ENCODE results near the gene FBXL7. TPM values are rescaled to one million over a fixed set of nuclear protein-coding genes. Genes with fewer than 3 reads are reported as not detected.

The FBXL7 gene
- total RNA-seq, 2 experiments from 2014 or later, result not detected

DNA sequence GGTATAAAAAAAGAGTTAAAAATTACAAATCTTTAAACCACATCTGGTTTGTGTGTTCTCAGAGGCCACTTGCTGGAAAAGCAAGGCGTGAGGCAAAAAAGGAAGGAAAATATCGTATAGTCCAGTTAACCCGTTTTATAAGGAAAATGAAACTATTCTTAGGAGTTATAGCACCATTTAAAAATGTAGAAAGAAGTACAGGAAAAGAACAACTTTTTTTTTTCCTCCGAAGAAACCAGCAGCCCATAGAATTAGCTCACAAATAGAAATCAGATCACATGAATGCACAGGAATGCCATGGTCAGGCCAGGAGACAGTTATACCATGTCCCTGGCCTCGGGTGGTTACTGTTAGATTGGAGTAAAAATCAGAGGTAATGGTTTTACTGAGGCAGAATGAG lies 241.6 kb downstream of the FBXL7 start:
- no peaks in the 10 kb centered on the region for H3K79me2 ChIP-seq (ENCODE audit: insufficient read depth, low read depth, low read length)
- H3K27ac ChIP-seq (ENCODE audit: low read depth, low read length, poor library complexity, severe bottlenecking), result no peak overlapping the region
- intact Hi-C loops (cut with micrococcal nuclease; ENCODE audit: unreplicated experiment), result no loop called here
- no peak overlapping the region for H2AFZ ChIP-seq (ENCODE audit: low read length)
- no peaks in the 10 kb centered on the region for H3K36me3 ChIP-seq (ENCODE audit: insufficient read depth, low read length)
- no peaks in the 10 kb centered on the region for H3K9me3 ChIP-seq (ENCODE audit: low read length)
- BruUV-seq (replicated peaks), result no TSS peak
- ChIA-PET POLR2A (no interaction called here), CTCF (ENCODE audit: unreplicated experiment) (no interaction called here)
- no peaks in the 10 kb centered on the region for H3K9me2 ChIP-seq (ENCODE audit: insufficient read depth, low read length)
- H3K4me3 ChIP-seq (ENCODE audit: low read depth, low read length, poor library complexity, severe bottlenecking), result no peak overlapping the region
- H3K4me2 ChIP-seq (ENCODE audit: low read length), result no peak overlapping the region
- DNase-seq (ENCODE audit: low spot score), result no peak
- TF ChIP-seq, protein P1, sequence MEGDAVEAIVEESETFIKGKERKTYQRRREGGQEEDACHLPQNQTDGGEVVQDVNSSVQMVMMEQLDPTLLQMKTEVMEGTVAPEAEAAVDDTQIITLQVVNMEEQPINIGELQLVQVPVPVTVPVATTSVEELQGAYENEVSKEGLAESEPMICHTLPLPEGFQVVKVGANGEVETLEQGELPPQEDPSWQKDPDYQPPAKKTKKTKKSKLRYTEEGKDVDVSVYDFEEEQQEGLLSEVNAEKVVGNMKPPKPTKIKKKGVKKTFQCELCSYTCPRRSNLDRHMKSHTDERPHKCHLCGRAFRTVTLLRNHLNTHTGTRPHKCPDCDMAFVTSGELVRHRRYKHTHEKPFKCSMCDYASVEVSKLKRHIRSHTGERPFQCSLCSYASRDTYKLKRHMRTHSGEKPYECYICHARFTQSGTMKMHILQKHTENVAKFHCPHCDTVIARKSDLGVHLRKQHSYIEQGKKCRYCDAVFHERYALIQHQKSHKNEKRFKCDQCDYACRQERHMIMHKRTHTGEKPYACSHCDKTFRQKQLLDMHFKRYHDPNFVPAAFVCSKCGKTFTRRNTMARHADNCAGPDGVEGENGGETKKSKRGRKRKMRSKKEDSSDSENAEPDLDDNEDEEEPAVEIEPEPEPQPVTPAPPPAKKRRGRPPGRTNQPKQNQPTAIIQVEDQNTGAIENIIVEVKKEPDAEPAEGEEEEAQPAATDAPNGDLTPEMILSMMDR (conservative IDR thresholded peaks at IDR 0.05; ENCODE audit: low read length), result no peak
- no peak for TF ChIP-seq EZH2phosphoT487 (IDR thresholded peaks at IDR 0.05; ENCODE audit: borderline replicate concordance, low read depth, low read length)
- no peaks in the 10 kb centered on the region for H3K4me1 ChIP-seq (ENCODE audit: insufficient read depth, low read length, poor library complexity, severe bottlenecking)
- H4K20me1 ChIP-seq (ENCODE audit: insufficient read depth, low read length), result no peaks in the 10 kb centered on the region

DNA sequence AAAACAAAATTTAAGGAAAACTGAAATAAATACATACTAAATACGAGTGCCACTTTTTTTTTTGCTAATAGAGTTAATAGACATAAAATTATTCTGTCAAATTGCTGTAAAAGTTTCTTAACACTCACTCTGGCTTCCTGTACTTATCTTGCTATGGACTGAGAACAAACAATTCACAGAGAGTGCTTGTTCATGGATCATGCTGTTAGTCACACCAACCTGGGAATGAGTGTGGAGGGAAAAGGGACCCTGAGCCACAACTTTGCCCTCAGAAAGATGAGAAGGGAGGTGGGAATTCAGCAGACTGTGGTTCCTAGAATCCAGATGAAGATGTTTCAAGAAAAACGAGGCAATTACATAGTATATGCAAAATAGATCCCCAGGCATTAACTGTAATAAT lies 246.9 kb downstream of the FBXL7 start:
- no peaks in the 10 kb centered on the region for H3K79me2 ChIP-seq (ENCODE audit: insufficient read depth, low read depth, low read length)
- H3K9me3 ChIP-seq (ENCODE audit: low read length), result no peaks in the 10 kb centered on the region
- H3K36me3 ChIP-seq (ENCODE audit: insufficient read depth, low read length), result no peaks in the 10 kb centered on the region
- CTCF ChIA-PET (ENCODE audit: unreplicated experiment), result no interaction called here
- H3K4me2 ChIP-seq (ENCODE audit: low read length), result no peak overlapping the region
- POLR2A ChIA-PET, result no interaction called here
- no peaks in the 10 kb centered on the region for H4K20me1 ChIP-seq (ENCODE audit: insufficient read depth, low read length)
- H3K4me1 ChIP-seq (ENCODE audit: insufficient read depth, low read length, poor library complexity, severe bottlenecking), result no peaks in the 10 kb centered on the region
- no peak overlapping the region for H3K4me3 ChIP-seq (ENCODE audit: low read depth, low read length, poor library complexity, severe bottlenecking)
- intact Hi-C loops (cut with micrococcal nuclease; ENCODE audit: unreplicated experiment), result no loop called here
- TF ChIP-seq, protein P1 (conservative IDR thresholded peaks at IDR 0.05; ENCODE audit: low read length), result no peak
- no peak for TF ChIP-seq EZH2phosphoT487 (IDR thresholded peaks at IDR 0.05; ENCODE audit: borderline replicate concordance, low read depth, low read length)
- H2AFZ ChIP-seq (ENCODE audit: low read length), result no peak overlapping the region
- no TSS peak for BruUV-seq (replicated peaks)
- no peak for DNase-seq (ENCODE audit: low spot score)
- no peaks in the 10 kb centered on the region for H3K9me2 ChIP-seq (ENCODE audit: insufficient read depth, low read length)
- no peak overlapping the region for H3K27ac ChIP-seq (ENCODE audit: low read depth, low read length, poor library complexity, severe bottlenecking)

DNA sequence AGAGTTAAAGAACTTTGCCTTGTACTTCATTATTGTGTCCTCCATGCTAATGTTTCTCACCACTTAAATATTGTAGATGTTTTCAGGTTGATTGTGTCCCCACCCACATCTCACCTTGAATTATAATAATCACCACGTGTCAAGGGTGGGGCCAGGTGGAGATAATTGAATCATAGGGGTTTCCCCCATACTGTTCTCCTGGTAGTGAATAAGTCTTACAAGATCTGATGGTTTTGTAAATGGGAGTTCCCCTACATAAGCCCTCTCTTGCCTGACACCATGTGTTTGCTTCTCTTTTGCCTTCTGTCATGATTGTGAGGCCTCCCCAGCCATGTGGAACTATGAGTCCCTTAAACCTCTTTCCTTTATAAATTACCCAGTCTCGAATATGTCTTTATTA lies 248.3 kb downstream of the FBXL7 start:
- CTCF ChIA-PET (ENCODE audit: unreplicated experiment), result no interaction called here
- intact Hi-C loops (cut with micrococcal nuclease; ENCODE audit: unreplicated experiment), result no loop called here
- TF ChIP-seq EZH2phosphoT487 (IDR thresholded peaks at IDR 0.05; ENCODE audit: borderline replicate concordance, low read depth, low read length), result no peak
- TF ChIP-seq, protein P1 (conservative IDR thresholded peaks at IDR 0.05; ENCODE audit: low read length), result no peak

More for the DNA sequence above, 248.3 kb downstream of the FBXL7 start:
- H2AFZ ChIP-seq (ENCODE audit: low read length), result no peak overlapping the region
- H3K9me3 ChIP-seq (ENCODE audit: low read length), result no peaks in the 10 kb centered on the region
- no peak overlapping the region for H3K27ac ChIP-seq (ENCODE audit: low read depth, low read length, poor library complexity, severe bottlenecking)
- BruUV-seq (replicated peaks), result no TSS peak
- no peaks in the 10 kb centered on the region for H3K79me2 ChIP-seq (ENCODE audit: insufficient read depth, low read depth, low read length)
- POLR2A ChIA-PET, result no interaction called here
- no peak overlapping the region for H3K4me3 ChIP-seq (ENCODE audit: low read depth, low read length, poor library complexity, severe bottlenecking)
- no peaks in the 10 kb centered on the region for H3K9me2 ChIP-seq (ENCODE audit: insufficient read depth, low read length)
- H3K4me2 ChIP-seq (ENCODE audit: low read length), result no peak overlapping the region
- no peaks in the 10 kb centered on the region for H3K36me3 ChIP-seq (ENCODE audit: insufficient read depth, low read length)
- DNase-seq (ENCODE audit: low spot score), result no peak
- H4K20me1 ChIP-seq (ENCODE audit: insufficient read depth, low read length), result no peaks in the 10 kb centered on the region
- no peaks in the 10 kb centered on the region for H3K4me1 ChIP-seq (ENCODE audit: insufficient read depth, low read length, poor library complexity, severe bottlenecking)
